ENCODE measurements around the gene MMP28.

The MMP28 gene

DNA sequence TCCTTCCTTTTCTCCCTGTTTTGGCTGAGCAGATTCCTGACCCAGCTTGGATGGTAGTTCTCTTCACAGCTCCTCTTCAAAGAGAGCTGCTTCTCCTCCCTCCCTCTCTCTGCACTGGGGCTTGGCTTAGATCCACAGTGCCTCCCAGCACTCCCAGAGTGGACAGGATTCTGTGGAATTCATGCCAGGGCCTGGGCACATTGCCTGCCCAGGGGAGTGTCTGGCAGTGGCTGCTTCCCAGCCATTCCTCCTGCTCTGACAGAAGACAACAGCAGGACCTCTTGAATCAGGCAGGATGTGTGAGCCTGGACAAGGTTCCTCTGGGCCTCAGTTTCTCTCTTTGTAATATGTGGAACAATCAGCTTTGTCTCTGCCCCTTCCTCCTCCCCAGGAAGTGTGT, 4.5 kb upstream of the MMP28 start:
- no peak for DNase-seq (ENCODE audit: low read depth)

- DNase-seq (ENCODE audit: low read depth), result no peak
These were observed 2.5 kb upstream of the MMP28 start for GRCh38 chr17:35797918-35798317.

DNA sequence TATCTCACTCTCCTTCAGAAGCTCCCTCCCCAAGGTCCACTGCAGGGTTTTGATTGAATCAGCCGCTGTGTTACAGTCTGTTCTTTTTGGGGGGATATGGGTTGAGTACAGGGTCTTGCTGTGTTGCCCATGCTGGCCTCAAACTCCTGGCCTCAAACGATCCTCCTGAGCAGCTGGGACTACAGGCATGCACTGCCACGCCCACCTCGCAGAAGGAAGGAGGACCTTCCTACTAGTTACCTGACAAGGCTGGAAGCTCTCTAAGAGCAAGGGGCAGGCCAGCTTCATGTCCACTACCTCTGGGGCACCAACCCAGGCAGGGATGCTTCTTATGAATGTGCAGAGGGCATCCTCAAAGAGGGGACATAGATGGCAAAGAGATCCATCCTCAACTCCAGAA, 1.9 kb upstream of the MMP28 start:
- no peak for DNase-seq (ENCODE audit: low read depth)

- no peak for DNase-seq (ENCODE audit: low read depth)
These were observed 1.5 kb upstream of the MMP28 start for GRCh38 chr17:35796942-35797341.

DNA sequence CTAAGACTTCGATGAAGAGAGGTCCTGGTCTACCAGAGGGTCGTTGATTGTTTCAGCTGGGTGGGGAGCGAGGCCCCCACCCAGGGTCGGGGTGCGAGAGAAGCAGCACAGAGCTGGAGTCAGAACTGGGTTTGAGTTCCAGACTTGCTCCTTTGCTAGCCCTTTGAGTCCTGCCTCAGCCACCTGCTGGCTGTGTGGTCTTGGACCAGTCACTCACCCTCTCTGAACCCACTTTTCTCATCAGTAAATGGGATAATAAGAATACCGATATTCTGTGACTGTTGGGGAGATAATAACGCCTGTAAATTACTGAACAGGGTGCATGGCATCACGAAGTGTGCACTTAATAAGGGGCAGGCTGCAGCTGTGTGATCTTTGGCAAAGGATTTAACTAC, 427 bp upstream of the MMP28 start:
- DNase-seq (ENCODE audit: low read depth), result no peak

- DNase-seq (ENCODE audit: low read depth), result no peak
These were observed 2.2 kb downstream of the MMP28 start for GRCh38 chr17:35793257-35793656.

GRCh38 chr17:35791681-35792350, 3.6 kb downstream of the MMP28 start:
- DNase-seq (ENCODE audit: low read depth), result no peak

GRCh38 chr17:35790841-35791240, 4.6 kb downstream of the MMP28 start:
- no peak for DNase-seq (ENCODE audit: low read depth)

GRCh38 chr17:35788477-35789368, 6.7 kb downstream of the MMP28 start:
- no peak for DNase-seq (ENCODE audit: low read depth)

DNA sequence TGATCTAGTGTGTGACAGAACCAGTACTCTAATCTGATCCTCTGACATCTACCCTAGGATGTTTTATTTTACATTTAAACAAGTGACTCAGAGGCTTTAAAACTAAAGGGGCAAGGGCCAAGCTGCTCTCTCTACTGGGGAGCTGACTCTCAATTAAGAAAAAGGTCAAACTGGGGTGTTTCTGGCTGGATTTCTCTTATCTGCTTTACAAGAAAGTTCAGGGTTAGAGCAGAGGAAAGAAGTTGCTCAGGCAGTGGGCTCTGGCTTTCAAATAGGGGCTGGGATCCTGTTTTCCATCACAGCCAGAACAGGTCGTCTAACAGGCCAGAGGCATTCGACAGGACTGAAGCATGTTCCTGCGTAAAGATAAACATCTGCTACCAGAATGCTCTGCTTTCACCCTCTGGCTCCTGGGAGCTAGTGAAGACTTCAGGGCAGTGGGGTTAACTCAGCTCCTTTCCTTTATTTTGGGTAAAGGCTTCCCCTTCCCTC, 8.5 kb downstream of the MMP28 start:
- no peak for DNase-seq (ENCODE audit: low read depth)

DNA sequence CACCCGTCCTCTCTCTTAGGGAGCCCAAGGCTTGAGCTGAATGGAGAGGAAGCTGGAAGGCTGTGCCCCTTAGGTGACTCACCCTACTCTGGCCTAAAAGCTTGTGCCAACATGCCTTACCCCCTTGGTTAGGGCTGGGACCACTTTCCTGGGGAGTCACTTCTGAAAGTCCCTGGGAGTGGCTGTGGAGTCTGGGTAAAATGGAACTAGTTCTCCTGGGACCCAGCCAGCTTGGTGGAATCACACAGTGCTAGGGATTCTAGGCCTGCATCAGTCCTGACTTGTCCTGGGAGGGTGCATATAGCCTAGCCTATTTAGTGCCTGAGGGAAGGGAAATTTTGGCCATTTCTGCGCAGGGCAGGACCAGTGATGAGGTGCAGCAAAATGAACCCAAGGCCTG, 10.5 kb downstream of the MMP28 start:
- DNase-seq (ENCODE audit: low read depth), result no peak

DNA sequence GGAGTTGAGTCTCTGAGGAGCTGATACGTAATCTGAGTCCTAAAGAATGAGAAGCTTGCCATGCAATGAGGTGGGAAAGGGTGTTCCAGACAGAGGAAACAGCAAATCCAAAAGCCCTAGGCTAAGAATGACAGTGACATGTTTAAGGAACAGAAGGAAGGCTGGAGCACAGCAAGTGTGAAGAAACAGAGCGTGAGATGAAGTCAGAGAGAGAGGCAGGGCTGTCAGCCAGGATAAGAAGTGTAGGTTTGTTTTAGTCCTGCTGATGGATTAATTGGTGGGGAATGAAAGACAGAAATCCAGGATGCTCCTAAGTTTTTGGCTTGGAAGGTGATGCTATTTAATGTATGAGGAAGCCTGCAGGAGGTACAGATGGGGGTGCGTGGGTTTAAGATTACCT, 14.5 kb downstream of the MMP28 start:
- DNase-seq (ENCODE audit: low read depth), result no peak

DNA sequence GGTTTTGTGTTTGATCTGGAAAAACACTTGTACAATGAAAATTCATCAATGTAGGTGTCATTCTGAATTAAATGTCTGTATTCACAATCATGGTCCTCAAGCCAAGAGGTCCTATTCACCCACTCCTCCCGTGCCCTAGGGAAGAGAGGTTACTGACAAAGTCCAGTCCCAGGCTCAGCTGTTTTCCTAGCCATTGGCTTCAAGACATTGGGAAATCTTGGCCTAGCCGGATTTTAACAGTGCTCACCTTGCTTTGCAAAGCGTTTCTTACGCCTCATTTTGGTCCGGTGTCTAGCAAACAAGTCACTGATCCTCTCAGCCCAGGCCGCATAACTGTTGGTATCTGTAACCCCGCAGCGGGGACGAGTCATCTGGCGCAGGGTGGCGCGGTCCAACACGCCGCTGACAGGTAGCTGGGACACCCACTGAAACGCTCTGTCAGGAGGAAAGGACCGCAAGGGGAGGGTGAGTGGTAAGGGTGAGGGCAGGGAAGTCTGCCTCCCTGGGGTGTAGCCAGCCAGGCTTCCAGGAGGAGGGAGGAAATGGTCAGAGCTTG, 16.7 kb downstream of the MMP28 start:
- no peak for DNase-seq (ENCODE audit: low read depth)

- no peak for DNase-seq (ENCODE audit: low read depth)
These were observed 19.9 kb downstream of the MMP28 start for GRCh38 chr17:35775583-35775982.

- no peak for DNase-seq (ENCODE audit: low read depth)
These were observed 20.4 kb downstream of the MMP28 start for GRCh38 chr17:35775039-35775438.

GRCh38 chr17:35774499-35774898, 20.9 kb downstream of the MMP28 start:
- DNase-seq (ENCODE audit: low read depth), result no peak

GRCh38 chr17:35773679-35774425, 21.6 kb downstream of the MMP28 start:
- DNase-seq (ENCODE audit: low read depth), result no peak

DNA sequence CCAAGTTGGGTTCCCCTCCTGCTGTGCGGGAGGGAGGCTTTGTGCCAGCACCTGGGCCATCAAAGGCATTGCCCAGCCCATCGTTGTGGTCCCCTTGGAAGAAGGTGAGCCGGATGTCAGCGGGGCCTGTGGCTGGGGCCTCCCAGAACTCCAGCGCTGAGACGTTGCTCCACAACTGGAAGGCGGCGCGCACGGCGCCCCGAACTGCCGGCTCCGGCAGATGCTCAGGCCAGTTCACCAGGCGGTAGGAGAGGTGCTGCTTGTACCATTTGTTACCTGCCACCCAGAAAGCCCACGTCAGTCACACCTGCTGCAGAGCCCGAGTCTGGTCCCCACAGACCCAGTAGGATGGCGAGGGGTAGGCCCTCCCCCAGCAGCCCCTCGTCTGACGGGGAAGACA, 22.3 kb downstream of the MMP28 start:
- no peak for DNase-seq (ENCODE audit: low read depth)

GRCh38 chr17:35769895-35770486, 25.4 kb downstream of the MMP28 start:
- DNase-seq (ENCODE audit: low read depth), result no peak

DNA sequence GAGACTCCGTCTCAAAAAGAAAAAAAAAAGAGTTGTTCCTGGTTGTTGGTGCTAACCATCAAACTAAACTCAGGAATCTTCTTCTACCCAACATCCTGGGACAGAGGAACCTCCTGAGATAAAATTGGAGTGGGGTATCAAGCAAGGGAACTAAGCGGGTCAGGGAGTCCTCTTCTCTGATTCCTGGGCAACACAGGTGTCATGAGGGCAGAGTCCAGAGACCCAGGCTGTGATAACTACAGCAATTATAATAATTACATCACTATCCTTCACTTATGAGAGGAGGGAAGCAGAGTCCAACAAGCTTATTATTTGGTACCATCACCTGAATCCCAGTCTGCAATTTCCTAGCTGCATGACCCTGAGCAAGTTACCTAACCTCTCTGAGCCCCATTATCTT, 26.6 kb downstream of the MMP28 start:
- no peak for DNase-seq (ENCODE audit: low read depth)

DNA sequence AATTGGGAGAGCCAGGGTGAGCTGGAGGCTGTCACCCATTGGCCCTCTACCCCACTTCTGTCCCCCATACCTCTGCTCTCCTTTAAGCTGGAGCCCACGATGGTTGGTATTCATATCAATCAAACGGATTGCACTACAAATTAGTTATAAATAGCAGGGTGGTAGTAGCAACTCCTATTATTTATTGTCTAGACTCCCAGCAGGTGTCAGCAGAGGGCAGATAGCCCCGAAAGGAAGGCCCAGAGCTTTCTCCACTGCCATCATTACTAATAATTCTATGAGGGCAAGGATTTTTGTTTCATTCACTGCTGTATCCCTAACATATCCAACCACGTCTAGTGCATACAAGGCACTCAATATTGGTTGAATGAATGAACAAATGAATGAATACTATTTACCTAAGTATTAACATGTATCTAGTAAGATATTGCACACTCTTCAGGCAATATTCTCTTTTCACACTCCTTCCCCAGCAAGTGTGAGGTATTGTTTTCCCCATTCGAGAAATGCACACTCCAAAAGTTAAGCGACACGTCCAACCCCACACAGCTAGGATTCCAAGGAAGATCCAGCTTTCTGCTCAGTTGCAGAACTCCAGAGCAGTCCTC, 28.4 kb downstream of the MMP28 start:
- no peak for DNase-seq (ENCODE audit: low read depth)

GRCh38 chr17:35766489-35766877, 29.0 kb downstream of the MMP28 start:
- DNase-seq (ENCODE audit: low read depth), result no peak
